ENCODE results near the gene RGPD5.
"Not testable (repeated sequence)": the region's sequence is repeated elsewhere in the genome, so short reads cannot be mapped to it uniquely, and the experiment has no call there.

DNA sequence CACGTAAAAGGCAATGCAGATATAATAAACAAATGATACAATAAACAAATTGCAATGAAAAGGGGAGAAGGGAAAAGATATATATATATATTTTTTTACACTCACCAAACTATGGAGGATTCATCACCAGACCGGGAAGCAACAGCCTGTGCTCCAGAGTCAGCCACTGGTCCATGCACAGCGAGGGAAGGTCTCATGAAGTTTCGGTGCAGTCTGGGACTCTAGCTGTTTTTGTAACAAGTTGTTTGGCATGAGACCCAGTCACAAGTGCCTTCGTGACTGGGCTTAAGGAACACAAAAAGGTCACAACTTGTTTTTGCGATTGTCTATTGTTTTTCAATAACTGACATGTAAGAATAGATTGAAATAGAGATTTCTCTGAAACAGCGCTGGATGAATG lies 99.6 kb downstream of the RGPD5 start:
- TF ChIP-seq ZFP3 (CRISPR knock-in tag; IDR thresholded peaks at IDR 0.05); CSDC2 (CRISPR knock-in tag; IDR thresholded peaks at IDR 0.05); SNAI2 (CRISPR knock-in tag; IDR thresholded peaks at IDR 0.05); PPARA (CRISPR knock-in tag; IDR thresholded peaks at IDR 0.05; ENCODE audit: borderline replicate concordance); ZNF565 (CRISPR knock-in tag; conservative IDR thresholded peaks at IDR 0.05; ENCODE audit: low read depth); OSR1 (CRISPR knock-in tag; IDR thresholded peaks at IDR 0.05); ZNF70 (CRISPR knock-in tag; IDR thresholded peaks at IDR 0.05); ZC3H10 (CRISPR knock-in tag; IDR thresholded peaks at IDR 0.05); RARB (CRISPR knock-in tag; IDR thresholded peaks at IDR 0.05); GLIS3 (CRISPR knock-in tag; IDR thresholded peaks at IDR 0.05); ARNTL (CRISPR knock-in tag; IDR thresholded peaks at IDR 0.05; ENCODE audit: borderline replicate concordance, low read depth): not testable (repeated sequence)
- TF ChIP-seq, protein P1, sequence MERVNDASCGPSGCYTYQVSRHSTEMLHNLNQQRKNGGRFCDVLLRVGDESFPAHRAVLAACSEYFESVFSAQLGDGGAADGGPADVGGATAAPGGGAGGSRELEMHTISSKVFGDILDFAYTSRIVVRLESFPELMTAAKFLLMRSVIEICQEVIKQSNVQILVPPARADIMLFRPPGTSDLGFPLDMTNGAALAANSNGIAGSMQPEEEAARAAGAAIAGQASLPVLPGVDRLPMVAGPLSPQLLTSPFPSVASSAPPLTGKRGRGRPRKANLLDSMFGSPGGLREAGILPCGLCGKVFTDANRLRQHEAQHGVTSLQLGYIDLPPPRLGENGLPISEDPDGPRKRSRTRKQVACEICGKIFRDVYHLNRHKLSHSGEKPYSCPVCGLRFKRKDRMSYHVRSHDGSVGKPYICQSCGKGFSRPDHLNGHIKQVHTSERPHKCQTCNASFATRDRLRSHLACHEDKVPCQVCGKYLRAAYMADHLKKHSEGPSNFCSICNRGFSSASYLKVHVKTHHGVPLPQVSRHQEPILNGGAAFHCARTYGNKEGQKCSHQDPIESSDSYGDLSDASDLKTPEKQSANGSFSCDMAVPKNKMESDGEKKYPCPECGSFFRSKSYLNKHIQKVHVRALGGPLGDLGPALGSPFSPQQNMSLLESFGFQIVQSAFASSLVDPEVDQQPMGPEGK (CRISPR knock-in tag; IDR thresholded peaks at IDR 0.05; ENCODE audit: borderline replicate concordance): not testable (repeated sequence)

Measured in SK-N-SH treated with all-trans-retinoic acid at 6 μM for 48 hours (cell line).